Liver (tissue), 9 donors: ENCODE results near the gene GRAP2. TPM values are rescaled to one million over a fixed set of nuclear protein-coding genes. Genes with fewer than 3 reads are reported as not detected.

Experiments used
- DNase-seq: peaks from one replicate; pipeline ENCODE4 v3.0.0-alpha.2; 2017; ENCODE audit warnings: low spot score
- H3K27ac ChIP-seq, 2 donors: one replicate each; pipeline ENCODE4 v1.7.0; 2013; ENCODE audit warnings: inconsistent platforms in 2 of 2, low read length in 2 of 2, control low read depth in 1 of 2, low read depth in 1 of 2, mild to moderate bottlenecking in 1 of 2
- H3K27me3 ChIP-seq, 4 donors: one replicate each; pipeline versions ENCODE4 v1.6.1 to v1.7.0; 2013; ENCODE audit warnings: low read length in 3 of 4, inconsistent platforms in 1 of 4, mild to moderate bottlenecking in 1 of 4, moderate library complexity in 1 of 4; ENCODE audit not compliant: control insufficient read depth in 4 of 4, insufficient read depth in 4 of 4
- H3K36me3 ChIP-seq, 4 donors: one replicate each; pipeline versions ENCODE4 v1.6.1 to v1.7.0; 2013; ENCODE audit warnings: low read length in 3 of 4, mild to moderate bottlenecking in 3 of 4, low read depth in 1 of 4, moderate library complexity in 1 of 4; ENCODE audit not compliant: control insufficient read depth in 4 of 4, insufficient read depth in 3 of 4
- H3K4me1 ChIP-seq, 4 donors: one replicate each; pipeline versions ENCODE4 v1.6.1 to v1.7.0; 2013; ENCODE audit warnings: low read length in 3 of 4, mild to moderate bottlenecking in 3 of 4, moderate library complexity in 1 of 4; ENCODE audit not compliant: control insufficient read depth in 4 of 4, insufficient read depth in 4 of 4
- H3K4me3 ChIP-seq, 3 donors: one replicate each; pipeline versions ENCODE4 v1.6.1 to v1.7.0; 2013; ENCODE audit warnings: low read length in 3 of 3, control low read depth in 1 of 3, low read depth in 1 of 3, mild to moderate bottlenecking in 1 of 3
- H3K9ac ChIP-seq, 2 donors: one replicate each; pipeline ENCODE4 v1.7.0; 2013; ENCODE audit warnings: low read length in 2 of 2, mild to moderate bottlenecking in 2 of 2, moderate library complexity in 2 of 2, control low read depth in 1 of 2, low read depth in 1 of 2
- H3K9me3 ChIP-seq, 4 donors: one replicate each; pipeline versions ENCODE4 v1.6.1 to v1.7.0; 2013; ENCODE audit warnings: low read length in 3 of 4; ENCODE audit not compliant: control insufficient read depth in 4 of 4
- ATF3 ChIP-seq: IDR thresholded peaks from 2 replicates; pipeline ENCODE4 v1.6.1; 2016; ENCODE audit warnings: antibody characterized with exemption
- CTCF ChIP-seq: fragments of 150-350 bp; IDR thresholded peaks from 2 replicates; pipeline ENCODE4 v1.5.1; 2017; ENCODE audit warnings: improper control_type of control experiment, low read depth, low read length; ENCODE audit not compliant: missing input control
- EGR1 ChIP-seq, 2 donors: IDR thresholded peaks; 2 replicates each; pipeline ENCODE4 v1.6.1; 2016 to 2018; ENCODE audit warnings: antibody characterized with exemption in 2 of 2, low read depth in 2 of 2
- FOXA1 ChIP-seq: IDR thresholded peaks from 2 replicates; pipeline ENCODE4 v1.6.1; 2016; ENCODE audit warnings: antibody characterized with exemption
- FOXA2 ChIP-seq: IDR thresholded peaks from 2 replicates; pipeline ENCODE4 v1.6.1; 2016; ENCODE audit warnings: antibody characterized with exemption
- GABPA ChIP-seq, 2 donors: IDR thresholded peaks in 1 of 2; conservative IDR thresholded peaks in 1 of 2; 2 replicates each; pipeline ENCODE4 v1.6.1; 2016; ENCODE audit warnings: antibody characterized with exemption in 2 of 2, mild to moderate bottlenecking in 1 of 2, moderate library complexity in 1 of 2
- HNF4A ChIP-seq, 2 donors: conservative IDR thresholded peaks; 2 replicates each; pipeline ENCODE4 v1.6.1; 2016; ENCODE audit warnings: antibody characterized with exemption in 2 of 2, mild to moderate bottlenecking in 2 of 2
- HNF4G ChIP-seq: IDR thresholded peaks from 2 replicates; pipeline ENCODE4 v1.6.1; 2016; ENCODE audit warnings: antibody characterized with exemption
- JUND ChIP-seq, 2 donors: IDR thresholded peaks; 2 replicates each; pipeline ENCODE4 v1.6.1; 2016; ENCODE audit warnings: antibody characterized with exemption in 2 of 2
- MAX ChIP-seq: IDR thresholded peaks from 2 replicates; pipeline ENCODE4 v1.6.1; 2016; ENCODE audit warnings: antibody characterized with exemption
- NR2F2 ChIP-seq: IDR thresholded peaks from 2 replicates; pipeline ENCODE4 v1.6.1; 2016; ENCODE audit warnings: antibody characterized with exemption
- RAD21 ChIP-seq, 2 donors: IDR thresholded peaks; 2 replicates each; pipeline ENCODE4 v1.6.1; 2016; ENCODE audit warnings: antibody characterized with exemption in 2 of 2, mild to moderate bottlenecking in 2 of 2
- RXRA ChIP-seq, 2 donors: IDR thresholded peaks; 2 replicates each; pipeline ENCODE4 v1.6.1; 2017 to 2018; ENCODE audit warnings: antibody characterized with exemption in 2 of 2, mild to moderate bottlenecking in 1 of 2
- SP1 ChIP-seq: IDR thresholded peaks from 2 replicates; pipeline ENCODE4 v1.6.1; 2018; ENCODE audit warnings: antibody characterized with exemption, mild to moderate bottlenecking
- TAF1 ChIP-seq: conservative IDR thresholded peaks from 2 replicates; pipeline ENCODE4 v1.6.1; 2016; ENCODE audit warnings: antibody characterized with exemption, mild to moderate bottlenecking
- YY1 ChIP-seq: IDR thresholded peaks from 2 replicates; pipeline ENCODE4 v1.6.1; 2016; ENCODE audit warnings: antibody characterized with exemption, mild to moderate bottlenecking
- ZBTB33 ChIP-seq: IDR thresholded peaks from 2 replicates; pipeline ENCODE4 v1.6.1; 2016; ENCODE audit warnings: antibody characterized with exemption
- WGBS: extraction: QIAGEN DNeasy Blood & Tissue Kit; methylation state at CpG from one replicate; pipeline ENCODE4 v1.1.7; 2013; 5-methylcytosine and 5-hydroxymethylcytosine counted together
- polyA plus RNA-seq, 2 donors: library from polyadenylated mRNA; stranded (reverse) in 1 of 2; unstranded in 1 of 2; fragments of 200-250 nt in 1 of 2; fragments of >200 nt in 1 of 2; fragmentation: Nextera tagmentation in 1 of 2; extraction: Ambion mirVana in 1 of 2; gene quantifications; one replicate each; pipeline versions ENCODE4 v1.2.1 to v1.2.3, GENCODE V29; 2013 to 2015
- total RNA-seq, 2 donors: library from RNA; depleted of rRNA; stranded (reverse); fragments of >200 nt; gene quantifications; one replicate each; pipeline ENCODE4 v1.2.3, GENCODE V29; 2014
- TF ChIP-seq, protein P1 (sequence below): IDR thresholded peaks from 2 replicates; pipeline ENCODE4 v1.6.1; 2016; ENCODE audit warnings: antibody characterized with exemption, mild to moderate bottlenecking
- donor health status: healthy.
- donor health status: healthy.
- donor health status: healthy.
- donor health status: healthy.
- donor health status: healthy.

GRAP2 gene
- total and polyA plus RNA-seq, 4 donors, result 0.22 to 38.2 (median 0.78) TPM

GRCh38 chr22:39935116-39935515, 34.2 kb downstream of the GRAP2 start (continued):
- no peak for TF ChIP-seq FOXA2
- no peak for TF ChIP-seq HNF4A (conservative IDR thresholded peaks at IDR 0.05)
- TF ChIP-seq TAF1, result no peak
- no peak for TF ChIP-seq NR2F2
- no peak for TF ChIP-seq FOXA1
- no peak for TF ChIP-seq JUND (IDR thresholded peaks at IDR 0.05)
- TF ChIP-seq YY1, result no peak
- TF ChIP-seq RAD21 (IDR thresholded peaks at IDR 0.05), result no peak

- TF ChIP-seq FOXA1, result no peak
- no peak for TF ChIP-seq YY1
- no peak for TF ChIP-seq HNF4G
- TF ChIP-seq GABPA (IDR thresholded peaks at IDR 0.05 in 1 of 2, conservative IDR thresholded peaks at IDR 0.05 in 1 of 2), result no peak
- TF ChIP-seq, protein P1, sequence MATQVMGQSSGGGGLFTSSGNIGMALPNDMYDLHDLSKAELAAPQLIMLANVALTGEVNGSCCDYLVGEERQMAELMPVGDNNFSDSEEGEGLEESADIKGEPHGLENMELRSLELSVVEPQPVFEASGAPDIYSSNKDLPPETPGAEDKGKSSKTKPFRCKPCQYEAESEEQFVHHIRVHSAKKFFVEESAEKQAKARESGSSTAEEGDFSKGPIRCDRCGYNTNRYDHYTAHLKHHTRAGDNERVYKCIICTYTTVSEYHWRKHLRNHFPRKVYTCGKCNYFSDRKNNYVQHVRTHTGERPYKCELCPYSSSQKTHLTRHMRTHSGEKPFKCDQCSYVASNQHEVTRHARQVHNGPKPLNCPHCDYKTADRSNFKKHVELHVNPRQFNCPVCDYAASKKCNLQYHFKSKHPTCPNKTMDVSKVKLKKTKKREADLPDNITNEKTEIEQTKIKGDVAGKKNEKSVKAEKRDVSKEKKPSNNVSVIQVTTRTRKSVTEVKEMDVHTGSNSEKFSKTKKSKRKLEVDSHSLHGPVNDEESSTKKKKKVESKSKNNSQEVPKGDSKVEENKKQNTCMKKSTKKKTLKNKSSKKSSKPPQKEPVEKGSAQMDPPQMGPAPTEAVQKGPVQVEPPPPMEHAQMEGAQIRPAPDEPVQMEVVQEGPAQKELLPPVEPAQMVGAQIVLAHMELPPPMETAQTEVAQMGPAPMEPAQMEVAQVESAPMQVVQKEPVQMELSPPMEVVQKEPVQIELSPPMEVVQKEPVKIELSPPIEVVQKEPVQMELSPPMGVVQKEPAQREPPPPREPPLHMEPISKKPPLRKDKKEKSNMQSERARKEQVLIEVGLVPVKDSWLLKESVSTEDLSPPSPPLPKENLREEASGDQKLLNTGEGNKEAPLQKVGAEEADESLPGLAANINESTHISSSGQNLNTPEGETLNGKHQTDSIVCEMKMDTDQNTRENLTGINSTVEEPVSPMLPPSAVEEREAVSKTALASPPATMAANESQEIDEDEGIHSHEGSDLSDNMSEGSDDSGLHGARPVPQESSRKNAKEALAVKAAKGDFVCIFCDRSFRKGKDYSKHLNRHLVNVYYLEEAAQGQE, result no peak
- no peak for TF ChIP-seq TAF1
- no peak for TF ChIP-seq ZBTB33
- no peak for TF ChIP-seq RAD21 (IDR thresholded peaks at IDR 0.05)
- no peak for TF ChIP-seq RXRA (IDR thresholded peaks at IDR 0.05)
- TF ChIP-seq NR2F2, result no peak
- no peak for TF ChIP-seq ATF3
- TF ChIP-seq EGR1 (IDR thresholded peaks at IDR 0.05; ENCODE audit: low read depth in 2 of 2), result no peak
- TF ChIP-seq HNF4A (conservative IDR thresholded peaks at IDR 0.05), result no peak
- no peak for TF ChIP-seq FOXA2
- no peak for TF ChIP-seq MAX
- no peak for TF ChIP-seq SP1
- no peak for TF ChIP-seq JUND (IDR thresholded peaks at IDR 0.05)
- TF ChIP-seq CTCF, result no peak
- no peak for DNase-seq
- Histone ChIP-seq H3K9ac (no peak overlapping the region), H3K4me3 (no peak overlapping the region), H3K36me3 (no peaks in the 10 kb centered on the region), H3K27ac (no peak overlapping the region), H3K4me1 (no peaks in the 10 kb centered on the region), H3K27me3 (peaks cover 0 to 6% (median 0%) of the 10 kb centered on the region in 4 donors), H3K9me3 (no peaks in the 10 kb centered on the region)
- 83% methylated on average over 6 of the region's 6 CpGs for WGBS
Measured at GRCh38 chr22:39935612-39936011, 34.7 kb downstream of the GRAP2 start.
